HepG2 (cell line): ENCODE results near the gene ELF2. TPM values are rescaled to one million over a fixed set of nuclear protein-coding genes. Genes with fewer than 3 reads are reported as not detected.

Source experiments
- ARID5B ChIP-seq: IDR thresholded peaks from 2 replicates; pipeline ENCODE4 v1.4.0; 2020; ENCODE audit warnings: mild to moderate bottlenecking, missing genetic modification reagents
- BCL6 ChIP-seq: IDR thresholded peaks from 2 replicates; pipeline ENCODE4 v1.6.1; 2016; ENCODE audit warnings: missing genetic modification reagents, missing compliant biosample characterization
- CEBPB ChIP-seq: IDR thresholded peaks from 2 replicates; pipeline ENCODE4 v1.6.1; 2011; ENCODE audit warnings: low read depth, low read length, improper control_type of control experiment, borderline replicate concordance
- FOXA3 ChIP-seq: IDR thresholded peaks from 2 replicates; pipeline ENCODE4 v1.6.1; 2016; ENCODE audit warnings: missing genetic modification reagents, missing compliant biosample characterization
- FOXK1 ChIP-seq: sonication (generic); formaldehyde crosslinking; IDR thresholded peaks from 2 replicates; pipeline ENCODE4 v1.4.0; 2020; ENCODE audit warnings: low read depth, missing genetic modification reagents, borderline replicate concordance
- HNF4G ChIP-seq, 2 experiments: sonication (generic) in 1 of 2; formaldehyde crosslinking in 1 of 2; IDR thresholded peaks; 2 replicates each; pipeline versions ENCODE4 v1.4.0 to v1.6.1; 2011 to 2020; ENCODE audit warnings: borderline replicate concordance in 2 of 2, low read depth in 2 of 2, mild to moderate bottlenecking in 2 of 2, low read length in 1 of 2, missing genetic modification reagents in 1 of 2, moderate library complexity in 1 of 2
- MED1 ChIP-seq: sonication (generic); formaldehyde crosslinking; IDR thresholded peaks from 2 replicates; pipeline ENCODE4 v1.4.0; 2020; ENCODE audit warnings: missing genetic modification reagents
- NR2F1 ChIP-seq, 2 experiments: fragments of 450-650 bp in 1 of 2; formaldehyde crosslinking in 1 of 2; IDR thresholded peaks; 2 replicates each; pipeline versions ENCODE4 v1.5.0 to v1.6.1; 2016 to 2020; ENCODE audit warnings: mild to moderate bottlenecking in 1 of 2, missing compliant biosample characterization in 1 of 2, missing genetic modification reagents in 1 of 2, moderate library complexity in 1 of 2
- ZNF3 ChIP-seq: IDR thresholded peaks from 2 replicates; pipeline ENCODE4 v1.7.0; 2017; ENCODE audit warnings: inconsistent platforms
- ZNF318 ChIP-seq: sonication (generic); formaldehyde crosslinking; IDR thresholded peaks from 2 replicates; pipeline ENCODE4 v1.4.0; 2020; ENCODE audit warnings: mild to moderate bottlenecking, missing genetic modification reagents
- ZNF354B ChIP-seq: sonication (generic); formaldehyde crosslinking; IDR thresholded peaks from 2 replicates; pipeline ENCODE4 v1.8.0; 2022; ENCODE audit warnings: mild to moderate bottlenecking, missing genetic modification reagents
- ZNF382 ChIP-seq: sonication (generic); formaldehyde crosslinking; IDR thresholded peaks from 2 replicates; pipeline ENCODE4 v1.5.0; 2020; ENCODE audit warnings: missing genetic modification reagents, mild to moderate bottlenecking, borderline replicate concordance
- ZNF547 ChIP-seq: sonication (generic); formaldehyde crosslinking; IDR thresholded peaks from 2 replicates; pipeline ENCODE4 v1.5.1; 2020; ENCODE audit warnings: mild to moderate bottlenecking, missing genetic modification reagents
- ZNF644 ChIP-seq: IDR thresholded peaks from 2 replicates; pipeline ENCODE4 v1.6.1; 2016; ENCODE audit warnings: low read depth
- polyA plus RNA-seq, 8 experiments: library from polyadenylated mRNA; depleted of rRNA in 3 of 8; stranded (reverse) in 7 of 8; unstranded in 1 of 8; fragments of >200 nt; fragmentation: Illumina TruSeq in 4 of 8; extraction: Trizol in 4 of 8; gene quantifications; 2 replicates each; pipeline versions ENCODE4 v1.2.1 to v1.2.3, GENCODE V29; 2011 to 2016; ENCODE audit warnings: low read depth in 4 of 8, missing spikeins in 1 of 8, mixed read lengths in 1 of 8; ENCODE audit not compliant: insufficient read depth in 1 of 8
- total RNA-seq, 5 experiments: library from RNA; depleted of rRNA; stranded (reverse); fragments of >200 nt; fragmentation: Illumina TruSeq; extraction: Trizol; gene quantifications; 2 replicates each; pipeline ENCODE4 v1.2.3, GENCODE V29; 2016; ENCODE audit warnings: low read depth in 1 of 5

ELF2 gene
- total and polyA plus RNA-seq, 2 of the 13 experiments (the other 11 are each of a cell fraction or from before 2014, with no cell fraction given): 28.6 to 35.4 TPM

- TF ChIP-seq ZNF318 (CRISPR knock-in tag) (no peak), ZNF354B (CRISPR knock-in tag) (no peak), CEBPB (no peak), ZNF382 (CRISPR knock-in tag) (no peak), ZNF644 (CRISPR knock-in tag) (no peak), ZNF3 (CRISPR knock-in tag) (no peak), MED1 (peak; percentile 66; the same call in 1 of the 2 replicates), FOXK1 (peak; percentile 100), FOXA3 (peak; percentile 94), ZNF547 (CRISPR knock-in tag) (no peak), NR2F1 (CRISPR knock-in tag; IDR thresholded peaks at IDR 0.05) (peak in 1 of 2 experiments; percentile 29; a peak in 1 of 4 replicates), HNF4G (IDR thresholded peaks at IDR 0.05; ENCODE audit: borderline replicate concordance, low read depth, low read length) (peak; percentile 71), HNF4G (CRISPR knock-in tag; IDR thresholded peaks at IDR 0.05; ENCODE audit: borderline replicate concordance, low read depth) (peak; percentile 35; the same call in 1 of the 2 replicates), ARID5B (CRISPR knock-in tag) (peak; percentile 63), BCL6 (CRISPR knock-in tag) (peak; percentile 70)
These were observed 94.0 kb downstream of the ELF2 start (continued) for GRCh38 chr4:139082750-139083606.
